Left ventricle myocardium inferior (tissue), 1 donor: ENCODE results near the gene GPR15. TPM values are rescaled to one million over a fixed set of nuclear protein-coding genes. Genes with fewer than 3 reads are reported as not detected.

Source experiments
- DNase-seq: peaks from one replicate; pipeline ENCODE4 v3.0.0-alpha.2; 2020
- H3K27ac ChIP-seq: fragments of 200-600 bp; replicated peaks from 2 replicates; pipeline ENCODE4 v1.8.0; 2021
- H3K27me3 ChIP-seq: fragments of 200-600 bp; 2 replicates; pipeline ENCODE4 v1.8.0; 2021; ENCODE audit warnings: low read depth
- H3K36me3 ChIP-seq: fragments of 200-600 bp; 2 replicates; pipeline ENCODE4 v1.8.0; 2021
- H3K4me1 ChIP-seq: fragments of 200-600 bp; 2 replicates; pipeline ENCODE4 v1.8.0; 2021
- H3K4me3 ChIP-seq: fragments of 200-600 bp; 2 replicates; pipeline ENCODE4 v1.8.0; 2021; ENCODE audit warnings: mild to moderate bottlenecking, moderate library complexity
- H3K9me3 ChIP-seq: fragments of 200-600 bp; replicated peaks from 2 replicates; pipeline ENCODE4 v1.8.0; 2021
- CTCF ChIP-seq: fragments of 200-600 bp; IDR thresholded peaks from 2 replicates; pipeline ENCODE4 v1.8.0; 2021; ENCODE audit warnings: antibody characterized with exemption, mild to moderate bottlenecking, borderline replicate concordance
- intact Hi-C: fragments of 100-400 bp; cut with micrococcal nuclease; formaldehyde crosslinking; loops from one replicate; pipeline ENCODE4 v1.11.0; 2022
- total RNA-seq: library from RNA; stranded (reverse); fragmentation: NEBNext Ultra II Directional; extraction: Animal tissue kit (Norgen Biotek cat#: 25700); gene quantifications from one replicate; pipeline ENCODE4 v1.2.1, GENCODE V29; 2021
- donor health status: DM: no; HTN: yes; CAD: no; lungs with severe emphysema.

GPR15 gene
- total RNA-seq, 1 donor from 2014 or later: not detected

- no peak for TF ChIP-seq CTCF
- H3K9me3 ChIP-seq: no peaks in the 10 kb centered on the region
- no peaks in the 10 kb centered on the region for H3K27me3 ChIP-seq
- no peak for DNase-seq
- no peak overlapping the region for H3K4me3 ChIP-seq
- H3K36me3 ChIP-seq: no peaks in the 10 kb centered on the region
- intact Hi-C loops: no loop called here
- H3K27ac ChIP-seq: no peak overlapping the region
- no peaks in the 10 kb centered on the region for H3K4me1 ChIP-seq
Observed at GRCh38 chr3:98548544-98548943, 16.8 kb downstream of the GPR15 start.

GRCh38 chr3:98550833-98551232 is 19.1 kb downstream of the GPR15 start:
- intact Hi-C loops: no loop called here

GRCh38 chr3:98551236-98551635 is 19.5 kb downstream of the GPR15 start:
- Histone ChIP-seq H3K4me1 (no peaks in the 10 kb centered on the region), H3K9me3 (no peaks in the 10 kb centered on the region), H3K4me3 (no peak overlapping the region), H3K36me3 (no peaks in the 10 kb centered on the region), H3K27ac (no peak overlapping the region), H3K27me3 (no peaks in the 10 kb centered on the region)
- DNase-seq: no peak
- intact Hi-C loops: no loop called here
- no peak for TF ChIP-seq CTCF

More at GRCh38 chr3:98550833-98551232, 19.1 kb downstream of the GPR15 start:
- no peaks in the 10 kb centered on the region for H3K36me3 ChIP-seq
- no peak overlapping the region for H3K27ac ChIP-seq
- H3K4me1 ChIP-seq: no peaks in the 10 kb centered on the region
- no peaks in the 10 kb centered on the region for H3K27me3 ChIP-seq
- no peaks in the 10 kb centered on the region for H3K9me3 ChIP-seq
- no peak for DNase-seq
- no peak for TF ChIP-seq CTCF
- H3K4me3 ChIP-seq: no peak overlapping the region

GRCh38 chr3:98551754-98552153 is 20.0 kb downstream of the GPR15 start:
- Histone ChIP-seq H3K9me3 (no peaks in the 10 kb centered on the region), H3K36me3 (no peaks in the 10 kb centered on the region), H3K27ac (no peak overlapping the region), H3K27me3 (no peaks in the 10 kb centered on the region), H3K4me3 (no peak overlapping the region), H3K4me1 (no peaks in the 10 kb centered on the region)
- no peak for TF ChIP-seq CTCF
- DNase-seq: no peak
- intact Hi-C loops: no loop called here

- Histone ChIP-seq H3K4me3 (no peak overlapping the region), H3K27me3 (peaks cover 1% of the 10 kb centered on the region), H3K4me1 (no peaks in the 10 kb centered on the region), H3K9me3 (no peaks in the 10 kb centered on the region), H3K36me3 (no peaks in the 10 kb centered on the region), H3K27ac (no peak overlapping the region)
- no peak for TF ChIP-seq CTCF
- intact Hi-C loops: no loop called here
- no peak for DNase-seq
Observed at GRCh38 chr3:98552232-98553020, 20.6 kb downstream of the GPR15 start.
